GM21367 (cell line): ENCODE data around the gene S100A4.
"Not testable (repeated sequence)": the region's sequence is repeated elsewhere in the genome, so short reads cannot be mapped to it uniquely, and the experiment has no call there.

Experiments used
- ATAC-seq: cut with Tn5 transposase; IDR thresholded peaks from one replicate; pipeline ENCODE4 v1.9.1; 2021; ENCODE audit not compliant: unreplicated experiment

Gene S100A4

GRCh38 chr1:153535242-153536011 is 10.2 kb downstream of the S100A4 start, which contains the start of gene S100A6:
Gene S100A6, minus strand, starts transcription at chr1:153535991. Its CDS starts 652 bp downstream, at chr1:153535339.
- no peak for ATAC-seq

- no peak for ATAC-seq
Observed at GRCh38 chr1:153534925-153535241, 10.7 kb downstream of the S100A4 start.

- no peak for ATAC-seq
Observed at GRCh38 chr1:153534226-153534924, 11.2 kb downstream of the S100A4 start.

GRCh38 chr1:153533689-153534201 is 11.9 kb downstream of the S100A4 start:
- no peak for ATAC-seq

GRCh38 chr1:153532769-153533599 is 12.6 kb downstream of the S100A4 start:
- no peak for ATAC-seq

- no peak for ATAC-seq
Observed at GRCh38 chr1:153532181-153532580, 13.4 kb downstream of the S100A4 start.

GRCh38 chr1:153531638-153532037 is 14.0 kb downstream of the S100A4 start:
- no peak for ATAC-seq

GRCh38 chr1:153527683-153528040 is 17.9 kb downstream of the S100A4 start:
- no peak for ATAC-seq

- ATAC-seq: no peak
Observed at GRCh38 chr1:153527023-153527682, 18.5 kb downstream of the S100A4 start.

GRCh38 chr1:153526132-153526543 is 19.5 kb downstream of the S100A4 start:
- ATAC-seq: no peak

- ATAC-seq: no peak
Observed at GRCh38 chr1:153525088-153525728, 20.4 kb downstream of the S100A4 start.

GRCh38 chr1:153522353-153523048 is 23.1 kb downstream of the S100A4 start:
- ATAC-seq: not testable (repeated sequence)

- ATAC-seq: not testable (repeated sequence)
Observed at GRCh38 chr1:153521808-153522207, 23.8 kb downstream of the S100A4 start.

GRCh38 chr1:153520818-153521476 is 24.7 kb downstream of the S100A4 start:
- ATAC-seq: no peak

- not testable (repeated sequence) for ATAC-seq
Observed at GRCh38 chr1:153520137-153520691, 25.4 kb downstream of the S100A4 start.

GRCh38 chr1:153519242-153519641 is 26.4 kb downstream of the S100A4 start:
- no peak for ATAC-seq

- ATAC-seq: no peak
Observed at GRCh38 chr1:153515504-153516394, 29.9 kb downstream of the S100A4 start.

GRCh38 chr1:153513666-153514065 is 31.9 kb downstream of the S100A4 start:
- no peak for ATAC-seq
